Measurements from ENCODE around the gene C1QL1. TPM values are rescaled to one million over a fixed set of nuclear protein-coding genes. Genes with fewer than 3 reads are reported as not detected.

C1QL1 gene
- total and polyA plus RNA-seq, 12 donors: 0.37 to 25.6 (median 1.6) TPM

GRCh38 chr17:44911133-44912001 is 56.7 kb downstream of the C1QL1 start:
- intact Hi-C loops (cut with DNase I): loop anchor here in 5 of 10 donors (5.0 to 10.0 kb wide), 2 partner anchors 183 to 186 kb away; no protein-coding TSS in a partner anchor

GRCh38 chr17:44910231-44911106 is 57.6 kb downstream of the C1QL1 start:
- Histone ChIP-seq H3K4me3 (peak overlapping the region in 5 of 10 donors; percentile 30 to 52 (median 49)), H3K4me1 (peaks cover 0 to 32% (median 9%) of the 10 kb centered on the region in 9 donors), H3K9me3 (no peaks in the 10 kb centered on the region), H3K27me3 (peaks cover 0 to 42% (median 12%) of the 10 kb centered on the region in 7 donors), H3K36me3 (no peaks in the 10 kb centered on the region), H3K27ac (peak overlapping the region in 4 of 10 donors; percentile 9 to 46 (median 38))
- intact Hi-C loops (cut with DNase I): loop anchor here in 5 of 10 donors (5.0 to 10.0 kb wide), 2 partner anchors 184 to 187 kb away; no protein-coding TSS in a partner anchor
- no peak for TF ChIP-seq CTCF (IDR thresholded peaks at IDR 0.05)
- DNase-seq: no peak
- ATAC-seq: no peak
- 81 to 82% methylated on average over 13 of the region's 13 CpGs for WGBS, 2 donors

More at GRCh38 chr17:44911133-44912001, 56.7 kb downstream of the C1QL1 start:
- ATAC-seq: peak; percentile 57 to 85 (median 80)
- peak overlapping the region in 9 of 10 donors; percentile 14 to 52 (median 46) for H3K4me3 ChIP-seq
- TF ChIP-seq CTCF (IDR thresholded peaks at IDR 0.05): peak; percentile 23 to 69 (median 56)
- peak; percentile 63 to 64 for DNase-seq
- peaks cover 0 to 42% (median 12%) of the 10 kb centered on the region in 7 donors for H3K27me3 ChIP-seq
- H3K27ac ChIP-seq: peak overlapping the region in 8 of 10 donors; percentile 28 to 73 (median 44)
- peaks cover 0 to 32% (median 13%) of the 10 kb centered on the region in 9 donors for H3K4me1 ChIP-seq
- H3K9me3 ChIP-seq: no peaks in the 10 kb centered on the region
- 12 to 14% methylated on average over 56 of the region's 56 CpGs for WGBS, 2 donors
- no peaks in the 10 kb centered on the region for H3K36me3 ChIP-seq

Small RNA genes within 50 kb of the gene (microRNA-seq; reads per million reads assigned to microRNA genes)
- gene MIR6783: 0 to 0.60 reads per million in 2 donors

Other genes starting within 250 kb of the C1QL1 start
- 10 to 100 TPM in 4 of 10 donors, 1 to 10 TPM in 6; 3.2 to 18.3 (median 7.8) TPM for gene ADAM11, start 209.3 kb downstream of the C1QL1 start, total RNA-seq
- gene ADAM11, start 209.3 kb downstream of the C1QL1 start, polyA plus RNA-seq: 10 to 100 TPM in 1 of 2 donors, under 1 TPM in 1; 0.75 to 13.0 TPM
- 10 to 100 TPM; 13.9 to 41.5 (median 23.8) TPM for gene GJC1, start 138.0 kb downstream of the C1QL1 start, total RNA-seq
- gene GJC1, start 138.0 kb downstream of the C1QL1 start, polyA plus RNA-seq: 10 to 100 TPM; 10.9 to 17.0 TPM
- gene HIGD1B, start 120.4 kb downstream of the C1QL1 start, total RNA-seq: 10 to 100 TPM in 4 of 10 donors, 1 to 10 TPM in 6; 4.7 to 26.6 (median 8.1) TPM
- 10 to 100 TPM; 24.3 to 61.9 TPM for gene HIGD1B, start 120.4 kb downstream of the C1QL1 start, polyA plus RNA-seq
- gene EFTUD2, start 68.9 kb downstream of the C1QL1 start, total RNA-seq: 10 to 100 TPM; 52.3 to 78.2 (median 62.9) TPM
- gene EFTUD2, start 68.9 kb downstream of the C1QL1 start, polyA plus RNA-seq: 10 to 100 TPM; 21.6 to 54.5 TPM
- 1 to 10 TPM; 3.1 to 8.6 (median 7.4) TPM for gene GFAP, start 52.8 kb downstream of the C1QL1 start, total RNA-seq
- 1 to 10 TPM; 2.1 to 6.1 TPM for gene GFAP, start 52.8 kb downstream of the C1QL1 start, polyA plus RNA-seq
- 1 to 10 TPM in 3 of 10 donors, under 1 TPM in 6, not detected in 1; 0.11 to 4.3 (median 0.20) TPM for gene KIF18B, start 20.5 kb downstream of the C1QL1 start, total RNA-seq
- under 1 TPM; 0.04 to 0.80 TPM for gene KIF18B, start 20.5 kb downstream of the C1QL1 start, polyA plus RNA-seq
- gene DCAKD, start 83.3 kb upstream of the C1QL1 start, total RNA-seq: 10 to 100 TPM; 28.1 to 46.2 (median 32.7) TPM
- 10 to 100 TPM; 21.1 to 22.9 TPM for gene DCAKD, start 83.3 kb upstream of the C1QL1 start, polyA plus RNA-seq
- gene NMT1, start 93.0 kb upstream of the C1QL1 start, total RNA-seq: 100 to 1,000 TPM in 1 of 10 donors, 10 to 100 TPM in 9; 60.6 to 110 (median 74.4) TPM
- 10 to 100 TPM; 40.9 to 68.5 TPM for gene NMT1, start 93.0 kb upstream of the C1QL1 start, polyA plus RNA-seq
- gene PLCD3, start 164.2 kb upstream of the C1QL1 start, total RNA-seq: 100 to 1,000 TPM in 9 of 10 donors, 10 to 100 TPM in 1; 87.2 to 188 (median 115) TPM
- gene PLCD3, start 164.2 kb upstream of the C1QL1 start, polyA plus RNA-seq: 10 to 100 TPM; 44.6 to 72.3 TPM
- 1 to 10 TPM; 6.1 to 9.7 (median 7.3) TPM for gene ACBD4, start 167.4 kb upstream of the C1QL1 start, total RNA-seq
- gene ACBD4, start 167.4 kb upstream of the C1QL1 start, polyA plus RNA-seq: 10 to 100 TPM in 1 of 2 donors, 1 to 10 TPM in 1; 4.2 to 16.7 TPM
- gene HEXIM1, start 180.2 kb upstream of the C1QL1 start, total RNA-seq: 10 to 100 TPM; 17.0 to 37.4 (median 20.1) TPM
- 10 to 100 TPM in 1 of 2 donors, 1 to 10 TPM in 1; 8.4 to 11.0 TPM for gene HEXIM1, start 180.2 kb upstream of the C1QL1 start, polyA plus RNA-seq
- 10 to 100 TPM in 1 of 10 donors, 1 to 10 TPM in 9; 4.6 to 10.3 (median 6.3) TPM for gene HEXIM2, start 193.6 kb upstream of the C1QL1 start, total RNA-seq
- gene HEXIM2, start 193.6 kb upstream of the C1QL1 start, polyA plus RNA-seq: 1 to 10 TPM; 3.0 to 6.4 TPM